Astrocyte of the cerebellum (primary cell): Measurements from ENCODE around the gene IFNLR1.
A peak's percentile ranks its signal among the peaks of the same experiment; 100 is the strongest.

Experiments
- DNase-seq: peaks from one replicate; pipeline ENCODE4 v3.0.0-alpha.2; 2011; ENCODE audit warnings: low read depth
- H3K4me3 ChIP-seq: 2 replicates; pipeline ENCODE4 v1.5.1; 2011; ENCODE audit warnings: mild to moderate bottlenecking, low read depth, low read length, moderate library complexity
- CTCF ChIP-seq: IDR thresholded peaks from 2 replicates; pipeline ENCODE4 v1.5.1; 2012; ENCODE audit warnings: low read length, low read depth, moderate library complexity, mild to moderate bottlenecking; ENCODE audit errors: missing control alignments
- in situ Hi-C: cut with HindIII; loops from 2 replicates; pipeline ENCODE4 v1.10.0; 2017; ENCODE audit warnings: low sequenced_read_pairs

The IFNLR1 gene

GRCh38 chr1:24165500-24165899 is 21.6 kb downstream of the IFNLR1 start:
- in situ Hi-C loops, result no loop called here
- no peak for TF ChIP-seq CTCF
- no peak overlapping the region for H3K4me3 ChIP-seq
- no peak for DNase-seq

GRCh38 chr1:24164004-24164403 is 23.1 kb downstream of the IFNLR1 start:
- TF ChIP-seq CTCF, result no peak
- no peak overlapping the region for H3K4me3 ChIP-seq
- no peak for DNase-seq
- in situ Hi-C loops, result no loop called here

- no peak overlapping the region for H3K4me3 ChIP-seq
- in situ Hi-C loops, result no loop called here
- TF ChIP-seq CTCF, result no peak
- DNase-seq, result no peak
These were observed 24.9 kb downstream of the IFNLR1 start for GRCh38 chr1:24162201-24162600.

GRCh38 chr1:24161270-24161669 is 25.8 kb downstream of the IFNLR1 start:
- no peak for TF ChIP-seq CTCF
- in situ Hi-C loops, result no loop called here
- DNase-seq, result no peak
- H3K4me3 ChIP-seq, result no peak overlapping the region

GRCh38 chr1:24159366-24159765 is 27.7 kb downstream of the IFNLR1 start:
- no peak for DNase-seq
- in situ Hi-C loops, result no loop called here
- TF ChIP-seq CTCF, result no peak

GRCh38 chr1:24157918-24158481 is 29.1 kb downstream of the IFNLR1 start:
- in situ Hi-C loops, result no loop called here
- DNase-seq, result no peak
- H3K4me3 ChIP-seq, result no peak overlapping the region
- peak; percentile 38 for TF ChIP-seq CTCF

More at GRCh38 chr1:24159366-24159765, 27.7 kb downstream of the IFNLR1 start:
- H3K4me3 ChIP-seq, result no peak overlapping the region
